Psoas muscle (tissue), 8 donors: ENCODE measurements around the gene TTYH3. TPM values are rescaled to one million over a fixed set of nuclear protein-coding genes. Genes with fewer than 3 reads are reported as not detected.

ENCODE experiments used
- ATAC-seq, 4 donors: fragments of 200-7000 bp; cut with Tn5 transposase; one replicate each; pipeline ENCODE4 v1.9.1; 2020; ENCODE audit warnings: moderate library complexity in 3 of 4, mild to moderate bottlenecking in 2 of 4
- DNase-seq, 2 donors: peaks; one replicate each; pipeline ENCODE4 v3.0.0-alpha.2; 2020
- H3K27ac ChIP-seq: fragments of 200-600 bp; one replicate; pipeline ENCODE4 v1.8.0; 2022
- H3K27me3 ChIP-seq, 3 donors: fragments of 200-600 bp in 1 of 3; one replicate each; pipeline versions ENCODE4 v1.6.1 to v1.8.0; 2013 to 2022; ENCODE audit warnings: low read length in 2 of 3, mild to moderate bottlenecking in 2 of 3, moderate library complexity in 1 of 3; ENCODE audit not compliant: insufficient read depth in 3 of 3
- H3K36me3 ChIP-seq, 2 donors: fragments of 200-600 bp in 1 of 2; one replicate each; pipeline versions ENCODE4 v1.6.1 to v1.8.0; 2013 to 2022; ENCODE audit warnings: low read depth in 1 of 2, mild to moderate bottlenecking in 1 of 2, moderate library complexity in 1 of 2; ENCODE audit not compliant: insufficient read depth in 1 of 2
- H3K4me1 ChIP-seq: fragments of 200-600 bp; one replicate; pipeline ENCODE4 v1.8.0; 2022
- H3K4me3 ChIP-seq: fragments of 200-600 bp; one replicate; pipeline ENCODE4 v1.8.0; 2022; ENCODE audit warnings: mild to moderate bottlenecking
- H3K9me3 ChIP-seq: fragments of 200-600 bp; one replicate; pipeline ENCODE4 v1.8.0; 2022
- WGBS, 3 donors: extraction: QIAGEN DNeasy Blood & Tissue Kit; methylation state at CpG; one replicate each; pipeline versions ENCODE4 v1.1.6 to v1.1.7; 2013; 5-methylcytosine and 5-hydroxymethylcytosine counted together
- intact Hi-C, 2 donors: fragments of 100-400 bp; cut with DNase I; formaldehyde crosslinking; loops; one replicate each; pipeline versions ENCODE4 v1.11.0 to v1.14.2; 2022
- polyA plus RNA-seq, 3 donors: library from polyadenylated mRNA; stranded (reverse); fragments of 200-250 nt; gene quantifications; one replicate each; pipeline ENCODE4 v1.2.3, GENCODE V29; 2013
- total RNA-seq, 4 donors: library from RNA; stranded (reverse); fragmentation: NEBNext Ultra II Directional in 2 of 4; extraction: Animal tissue kit (Norgen Biotek cat#: 25700) in 2 of 4; gene quantifications; one replicate each; pipeline versions ENCODE4 v1.2.1 to v1.2.4, GENCODE V29; 2021 to 2023
- TF ChIP-seq, protein P1 (sequence below): fragments of 200-600 bp; IDR thresholded peaks from one replicate; pipeline ENCODE4 v1.8.0; 2022; ENCODE audit warnings: antibody characterized with exemption
- donor health status: healthy with polysubstance abuse.
- donor health status: DM: no; HTN: no; CAD: no; lungs with moderate emphysema.
- donor health status: Bipolar disorder and iron deficiency.
- donor health status: healthy.
- donor health status: DM: yes; HTN: yes; CAD: no.
- donor health status: DM: no; HTN: no; CAD: no.
- donor health status: DM: no; HTN: no; CAD: no.
- donor health status: DM: yes; HTN: yes; CAD: no.

The TTYH3 gene
- total and polyA plus RNA-seq, 7 donors, result 1.3 to 11.3 (median 6.5) TPM

DNA sequence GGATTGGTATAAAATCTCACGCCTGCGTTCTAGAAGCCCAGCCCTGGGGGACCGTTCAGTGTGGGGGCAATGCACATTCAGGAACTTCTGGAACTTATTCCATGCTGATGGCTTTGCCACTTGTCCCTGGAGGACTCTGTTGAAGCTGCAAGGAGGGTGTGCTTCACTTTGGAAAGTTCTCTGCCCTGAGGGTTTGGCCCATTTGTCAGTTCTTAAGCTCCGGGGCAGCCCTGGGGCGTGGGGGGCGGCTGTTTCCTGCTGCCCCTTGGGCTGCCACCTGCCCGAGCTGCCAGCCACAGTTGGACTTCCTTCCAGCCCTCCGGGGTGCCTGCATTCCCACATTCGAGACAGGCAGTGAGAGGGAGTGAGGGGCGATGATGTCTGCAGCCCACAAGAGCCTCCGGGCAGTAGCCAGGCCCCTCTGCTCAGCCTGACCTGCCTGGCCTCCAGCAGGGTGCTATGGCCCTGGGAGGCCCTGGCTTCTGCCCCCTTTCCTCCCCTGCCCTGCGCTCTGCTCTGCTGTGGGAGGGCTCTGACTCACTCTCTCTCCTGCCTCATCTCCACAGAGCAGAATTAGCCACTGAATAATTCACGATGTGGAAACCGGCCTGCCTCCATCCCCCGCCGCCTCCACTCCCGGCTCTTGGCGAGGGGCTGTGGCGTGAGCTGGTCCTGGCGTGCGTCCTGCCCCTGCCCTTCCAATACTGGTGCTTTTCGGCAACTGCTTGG is 1.9 kb downstream of the TTYH3 start:
- Histone ChIP-seq H3K4me3 (peak overlapping the region; percentile 86), H3K36me3 (no peaks in the 10 kb centered on the region), H3K27ac (peak overlapping the region; percentile 61), H3K27me3 (no peaks in the 10 kb centered on the region), H3K9me3 (no peaks in the 10 kb centered on the region), H3K4me1 (peaks cover 44% of the 10 kb centered on the region)
- TF ChIP-seq, protein P1, sequence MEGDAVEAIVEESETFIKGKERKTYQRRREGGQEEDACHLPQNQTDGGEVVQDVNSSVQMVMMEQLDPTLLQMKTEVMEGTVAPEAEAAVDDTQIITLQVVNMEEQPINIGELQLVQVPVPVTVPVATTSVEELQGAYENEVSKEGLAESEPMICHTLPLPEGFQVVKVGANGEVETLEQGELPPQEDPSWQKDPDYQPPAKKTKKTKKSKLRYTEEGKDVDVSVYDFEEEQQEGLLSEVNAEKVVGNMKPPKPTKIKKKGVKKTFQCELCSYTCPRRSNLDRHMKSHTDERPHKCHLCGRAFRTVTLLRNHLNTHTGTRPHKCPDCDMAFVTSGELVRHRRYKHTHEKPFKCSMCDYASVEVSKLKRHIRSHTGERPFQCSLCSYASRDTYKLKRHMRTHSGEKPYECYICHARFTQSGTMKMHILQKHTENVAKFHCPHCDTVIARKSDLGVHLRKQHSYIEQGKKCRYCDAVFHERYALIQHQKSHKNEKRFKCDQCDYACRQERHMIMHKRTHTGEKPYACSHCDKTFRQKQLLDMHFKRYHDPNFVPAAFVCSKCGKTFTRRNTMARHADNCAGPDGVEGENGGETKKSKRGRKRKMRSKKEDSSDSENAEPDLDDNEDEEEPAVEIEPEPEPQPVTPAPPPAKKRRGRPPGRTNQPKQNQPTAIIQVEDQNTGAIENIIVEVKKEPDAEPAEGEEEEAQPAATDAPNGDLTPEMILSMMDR, result no peak
- intact Hi-C loops, result loop anchor here in 1 of 2 donors (5.0 kb wide), 1 partner anchor 76 kb away; the partner anchor contains the start of genes BRAT1 and IQCE
- peak; percentile 74 to 80 for DNase-seq
- 53 to 57% (median 55%) methylated on average over 21 to 22 of the region's 22 CpGs for WGBS, 3 donors
- ATAC-seq, result peak in 3 of 4 donors; percentile 6 to 16 (median 13)

DNA sequence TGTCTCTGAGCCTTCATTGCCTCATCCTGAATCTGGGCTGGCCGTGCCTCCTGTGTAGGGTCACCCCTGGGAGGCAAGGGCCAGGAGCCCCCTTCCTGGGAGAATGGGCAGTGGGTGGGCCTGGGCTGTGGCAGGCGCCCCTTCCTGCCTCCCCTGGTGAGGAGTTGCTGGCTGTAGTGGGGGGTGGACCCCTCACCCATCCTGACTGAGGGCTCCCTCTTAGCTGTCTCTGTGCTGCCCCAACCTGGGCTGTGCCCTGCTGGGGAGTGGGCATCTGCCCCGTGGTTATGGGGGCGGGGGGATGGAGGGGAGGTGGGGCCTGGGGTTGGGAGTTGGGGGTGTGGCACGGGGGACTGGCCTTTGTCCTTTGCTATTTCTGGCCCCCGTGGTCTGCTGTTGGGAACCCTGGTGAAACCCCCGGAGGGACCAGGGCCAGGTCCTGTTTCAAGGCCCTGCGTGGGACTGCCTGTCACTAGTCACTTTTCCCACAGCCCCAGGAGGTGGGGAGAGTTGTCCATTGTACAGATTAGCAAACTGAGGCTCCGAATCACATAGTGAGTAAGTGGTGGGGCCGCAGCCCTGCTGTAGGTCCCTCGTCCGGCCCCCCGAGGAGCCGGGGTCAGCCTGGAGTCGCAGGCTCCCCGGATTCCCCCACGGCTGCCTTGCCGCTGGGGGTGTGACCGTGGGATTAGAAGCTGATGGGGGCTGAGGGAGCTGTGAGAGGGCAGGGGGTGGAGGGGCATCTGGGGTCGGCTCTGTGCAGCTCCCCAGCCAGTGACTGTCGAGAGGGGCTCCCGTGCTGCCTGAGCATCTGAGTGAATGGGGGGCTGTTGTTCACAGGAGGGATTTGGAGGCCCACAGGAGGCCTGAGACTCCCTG is 2.7 kb downstream of the TTYH3 start:
- intact Hi-C loops, result loop anchor here in 1 of 2 donors (5.0 kb wide), 1 partner anchor 77 kb away; the partner anchor contains the start of genes BRAT1 and IQCE
- ATAC-seq (no peak), DNase-seq (no peak)
- Histone ChIP-seq H3K9me3 (no peaks in the 10 kb centered on the region), H3K4me1 (peaks cover 48% of the 10 kb centered on the region), H3K36me3 (no peaks in the 10 kb centered on the region), H3K27me3 (no peaks in the 10 kb centered on the region), H3K4me3 (peak overlapping the region; percentile 86), H3K27ac (no peak overlapping the region)
- TF ChIP-seq, protein P1, result no peak
- 89% methylated on average over 21 to 22 of the region's 22 CpGs for WGBS, 3 donors

DNA sequence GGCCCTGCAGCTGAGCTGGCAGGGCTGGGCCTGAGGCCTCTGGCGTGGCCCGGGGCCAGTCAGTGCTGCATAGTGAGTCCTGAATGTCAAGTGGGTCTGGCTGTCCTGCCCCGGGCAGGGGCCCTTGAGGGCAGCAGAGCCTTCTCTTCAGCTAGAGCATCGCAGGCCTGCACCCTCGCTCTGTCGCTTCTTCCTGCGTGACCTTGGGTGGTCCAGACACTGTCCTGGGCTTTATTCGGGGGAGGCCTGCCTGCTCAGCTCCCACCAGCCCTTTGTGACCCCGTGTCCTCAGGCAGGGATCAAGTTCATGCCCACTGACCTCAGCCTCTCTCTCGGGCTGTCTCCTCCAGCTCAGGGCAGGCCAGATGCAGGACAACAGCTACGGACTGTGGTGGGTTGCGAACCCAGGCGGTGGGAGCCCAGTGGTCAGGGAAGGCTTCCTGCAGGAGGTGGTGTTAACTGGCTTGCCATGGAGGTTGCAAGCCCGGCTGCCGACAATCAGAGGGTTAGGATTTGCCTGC is 3.4 kb downstream of the TTYH3 start:
- Histone ChIP-seq H3K4me1 (peaks cover 46% of the 10 kb centered on the region), H3K4me3 (no peak overlapping the region), H3K9me3 (no peaks in the 10 kb centered on the region), H3K36me3 (no peaks in the 10 kb centered on the region), H3K27ac (no peak overlapping the region), H3K27me3 (no peaks in the 10 kb centered on the region)
- 94 to 95% (median 95%) methylated on average over 15 of the region's 15 CpGs for WGBS, 3 donors
- no peak for ATAC-seq
- TF ChIP-seq, protein P1, result no peak
- DNase-seq, result no peak
- intact Hi-C loops, result no loop called here

DNA sequence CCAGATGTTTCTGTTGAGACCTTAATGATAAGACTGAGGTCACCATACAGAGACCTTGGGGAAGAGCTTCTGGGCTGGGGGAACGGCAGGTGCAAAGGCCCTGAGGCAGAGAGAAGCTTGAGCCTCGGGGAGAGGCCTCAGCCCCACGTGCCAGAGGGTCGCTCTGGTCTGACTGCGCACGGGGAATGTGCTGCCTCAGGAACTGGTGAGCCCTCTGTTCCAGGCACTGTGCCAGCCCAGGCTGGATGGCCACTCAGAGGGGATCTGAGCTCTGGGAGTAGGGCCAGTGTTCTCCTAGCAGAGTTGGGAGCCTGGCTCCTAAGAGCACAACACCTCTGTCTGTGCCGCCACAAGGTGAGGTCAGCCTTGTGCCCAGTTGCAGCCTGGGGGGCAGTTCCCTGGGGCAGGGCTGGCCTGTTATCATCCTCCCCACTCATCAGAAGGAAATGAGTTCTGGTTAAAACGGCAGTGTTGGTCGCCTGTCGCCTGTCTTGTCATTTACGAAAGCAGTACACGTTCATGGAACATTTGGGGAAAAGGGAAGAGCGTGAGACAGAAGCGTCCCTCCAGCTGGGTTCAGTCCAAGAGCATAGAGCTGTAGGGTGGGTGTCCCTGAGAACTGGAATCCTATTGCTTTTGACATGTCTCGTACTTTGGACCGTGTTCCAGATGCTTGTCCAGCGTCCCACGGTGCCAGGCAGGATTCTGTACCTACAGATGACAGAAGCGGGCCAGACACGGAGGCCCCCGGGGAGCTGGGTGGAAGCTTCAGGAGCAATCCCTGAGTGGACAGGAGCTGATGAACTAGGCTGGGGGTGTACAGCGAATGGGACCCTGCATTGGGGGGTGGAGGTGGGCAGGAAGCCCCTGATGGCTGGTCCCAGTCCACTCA is 4.3 kb downstream of the TTYH3 start:
- no peaks in the 10 kb centered on the region for H3K36me3 ChIP-seq
- TF ChIP-seq, protein P1, result no peak
- intact Hi-C loops, result no loop called here
- H3K4me3 ChIP-seq, result no peak overlapping the region
- no peak overlapping the region for H3K27ac ChIP-seq
- H3K9me3 ChIP-seq, result no peaks in the 10 kb centered on the region
- no peaks in the 10 kb centered on the region for H3K27me3 ChIP-seq
- WGBS, 3 donors, result 58 to 81% (median 64%) methylated on average over 22 of the region's 22 CpGs
- DNase-seq (peak; percentile 64 to 72), ATAC-seq (no peak)
- H3K4me1 ChIP-seq, result peaks cover 44% of the 10 kb centered on the region
